Suppressor macrophage (primary cell): ENCODE measurements around the gene FBXO34.

Experiments
- DNase-seq, 4 experiments: peaks; one replicate each; pipeline ENCODE4 v3.0.0-alpha.2; 2020 to 2022
- total RNA-seq, 17 experiments: gene quantifications; one replicate each; lab custom pipeline; 2026; ENCODE audit warnings: mixed read lengths in 6 of 17, inconsistent platforms in 3 of 17; lab: John Stamatoyannopoulos, UW

Gene FBXO34
- 25.7 to 45.5 (median 36.9) reads per million in 17 experiments for total RNA-seq

- peak; percentile 99 to 100 (median 100) for DNase-seq
Measured at GRCh38 chr14:55270832-55271571, at the start of gene FBXO34. Gene FBXO34 (plus strand): TSS chr14:55271421. CDS start chr14:55350391, 78,970 bp downstream.

- no peak for DNase-seq
Measured at GRCh38 chr14:55221968-55222367, 49.3 kb upstream of the FBXO34 start.

- DNase-seq: no peak
Measured at GRCh38 chr14:55223364-55223763, 47.9 kb upstream of the FBXO34 start.

GRCh38 chr14:55228261-55228660 is 43.0 kb upstream of the FBXO34 start:
- no peak for DNase-seq

- no peak for DNase-seq
Measured at GRCh38 chr14:55233591-55233990, 37.6 kb upstream of the FBXO34 start.

- DNase-seq: peak; percentile 45 to 94 (median 88)
Measured at GRCh38 chr14:55238019-55238680, 33.1 kb upstream of the FBXO34 start.

- no peak for DNase-seq
Measured at GRCh38 chr14:55239320-55239719, 31.9 kb upstream of the FBXO34 start.

GRCh38 chr14:55240526-55241178 is 30.6 kb upstream of the FBXO34 start:
- DNase-seq: no peak

GRCh38 chr14:55241673-55242072 is 29.5 kb upstream of the FBXO34 start:
- DNase-seq: no peak

- DNase-seq: no peak
Measured at GRCh38 chr14:55243386-55243785, 27.8 kb upstream of the FBXO34 start.

GRCh38 chr14:55243813-55244212 is 27.4 kb upstream of the FBXO34 start:
- no peak for DNase-seq

- DNase-seq: peak; percentile 8 to 54 (median 46)
Measured at GRCh38 chr14:55245657-55246268, 25.5 kb upstream of the FBXO34 start.

GRCh38 chr14:55248411-55248810 is 22.8 kb upstream of the FBXO34 start:
- DNase-seq: peak; percentile 17 to 45 (median 34)

GRCh38 chr14:55249423-55249822 is 21.8 kb upstream of the FBXO34 start:
- DNase-seq: peak in 1 of 4 experiments; percentile 8

- DNase-seq: peak in 1 of 4 experiments; percentile 32
Measured at GRCh38 chr14:55253276-55253675, 17.9 kb upstream of the FBXO34 start.

- DNase-seq: no peak
Measured at GRCh38 chr14:55254581-55254980, 16.6 kb upstream of the FBXO34 start.

GRCh38 chr14:55255979-55256378 is 15.2 kb upstream of the FBXO34 start:
- no peak for DNase-seq

- DNase-seq: no peak
Measured at GRCh38 chr14:55256586-55256985, 14.6 kb upstream of the FBXO34 start.

GRCh38 chr14:55265197-55265596 is 6.0 kb upstream of the FBXO34 start:
- peak; percentile 70 to 83 (median 76) for DNase-seq

GRCh38 chr14:55267820-55268219 is 3.4 kb upstream of the FBXO34 start:
- no peak for DNase-seq

- peak; percentile 91 to 96 (median 92) for DNase-seq
Measured at GRCh38 chr14:55271572-55272298, 514 bp downstream of the FBXO34 start.

GRCh38 chr14:55272387-55272786 is 1.2 kb downstream of the FBXO34 start:
- no peak for DNase-seq
